Left ventricle myocardium inferior (tissue), 1 donor: Measurements from ENCODE around the gene CIB4. TPM values are rescaled to one million over a fixed set of nuclear protein-coding genes. Genes with fewer than 3 reads are reported as not detected.

ENCODE experiments used
- DNase-seq: peaks from one replicate; pipeline ENCODE4 v3.0.0-alpha.2; 2020
- H3K27ac ChIP-seq: fragments of 200-600 bp; replicated peaks from 2 replicates; pipeline ENCODE4 v1.8.0; 2021
- H3K27me3 ChIP-seq: fragments of 200-600 bp; 2 replicates; pipeline ENCODE4 v1.8.0; 2021; ENCODE audit warnings: low read depth
- H3K36me3 ChIP-seq: fragments of 200-600 bp; 2 replicates; pipeline ENCODE4 v1.8.0; 2021
- H3K4me1 ChIP-seq: fragments of 200-600 bp; 2 replicates; pipeline ENCODE4 v1.8.0; 2021
- H3K4me3 ChIP-seq: fragments of 200-600 bp; 2 replicates; pipeline ENCODE4 v1.8.0; 2021; ENCODE audit warnings: mild to moderate bottlenecking, moderate library complexity
- H3K9me3 ChIP-seq: fragments of 200-600 bp; replicated peaks from 2 replicates; pipeline ENCODE4 v1.8.0; 2021
- CTCF ChIP-seq: fragments of 200-600 bp; IDR thresholded peaks from 2 replicates; pipeline ENCODE4 v1.8.0; 2021; ENCODE audit warnings: antibody characterized with exemption, mild to moderate bottlenecking, borderline replicate concordance
- intact Hi-C: fragments of 100-400 bp; cut with micrococcal nuclease; formaldehyde crosslinking; loops from one replicate; pipeline ENCODE4 v1.11.0; 2022
- total RNA-seq: library from RNA; stranded (reverse); fragmentation: NEBNext Ultra II Directional; extraction: Animal tissue kit (Norgen Biotek cat#: 25700); gene quantifications from one replicate; pipeline ENCODE4 v1.2.1, GENCODE V29; 2021
- donor health status: DM: no; HTN: yes; CAD: no; lungs with severe emphysema.

The CIB4 gene
- total RNA-seq, 1 donor from 2014 or later: not detected

GRCh38 chr2:26618611-26619010, 22.6 kb downstream of the CIB4 start:
- Histone ChIP-seq H3K4me3 (no peak overlapping the region), H3K27me3 (peaks cover 78% of the 10 kb centered on the region), H3K4me1 (peaks cover 14% of the 10 kb centered on the region), H3K27ac (no peak overlapping the region), H3K36me3 (no peaks in the 10 kb centered on the region), H3K9me3 (peaks cover 7% of the 10 kb centered on the region)
- intact Hi-C loops: no loop called here
- no peak for DNase-seq
- TF ChIP-seq CTCF: no peak

DNA sequence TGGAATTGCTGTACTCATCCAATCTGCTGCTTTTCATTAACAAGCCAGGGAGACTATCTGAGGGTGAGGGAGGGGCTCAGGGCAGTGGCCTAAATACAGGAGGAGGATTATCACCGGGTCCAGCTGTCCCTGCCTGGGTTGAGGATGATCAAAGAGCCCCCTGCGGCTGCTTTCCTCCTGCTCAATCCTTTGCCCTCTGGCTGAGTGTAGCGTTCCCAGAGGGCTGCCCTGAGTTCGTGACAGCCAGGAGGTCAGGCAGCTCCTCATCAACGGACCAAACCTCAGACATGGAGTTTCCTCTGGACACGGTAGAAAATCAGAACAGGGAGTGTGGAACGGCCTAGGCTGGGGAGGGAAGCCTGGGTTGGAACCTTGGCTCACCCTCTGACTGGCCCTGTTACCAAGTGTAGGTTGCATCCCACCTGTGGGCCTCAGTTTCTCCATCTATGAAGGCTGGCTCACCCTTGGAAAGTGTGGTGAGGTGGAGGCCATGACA, 23.5 kb downstream of the CIB4 start:
- Histone ChIP-seq H3K36me3 (no peaks in the 10 kb centered on the region), H3K4me3 (no peak overlapping the region), H3K9me3 (peaks cover 7% of the 10 kb centered on the region), H3K27me3 (peaks cover 77% of the 10 kb centered on the region), H3K27ac (no peak overlapping the region), H3K4me1 (peaks cover 22% of the 10 kb centered on the region)
- no peak for TF ChIP-seq CTCF
- DNase-seq: no peak
- intact Hi-C loops: no loop called here

DNA sequence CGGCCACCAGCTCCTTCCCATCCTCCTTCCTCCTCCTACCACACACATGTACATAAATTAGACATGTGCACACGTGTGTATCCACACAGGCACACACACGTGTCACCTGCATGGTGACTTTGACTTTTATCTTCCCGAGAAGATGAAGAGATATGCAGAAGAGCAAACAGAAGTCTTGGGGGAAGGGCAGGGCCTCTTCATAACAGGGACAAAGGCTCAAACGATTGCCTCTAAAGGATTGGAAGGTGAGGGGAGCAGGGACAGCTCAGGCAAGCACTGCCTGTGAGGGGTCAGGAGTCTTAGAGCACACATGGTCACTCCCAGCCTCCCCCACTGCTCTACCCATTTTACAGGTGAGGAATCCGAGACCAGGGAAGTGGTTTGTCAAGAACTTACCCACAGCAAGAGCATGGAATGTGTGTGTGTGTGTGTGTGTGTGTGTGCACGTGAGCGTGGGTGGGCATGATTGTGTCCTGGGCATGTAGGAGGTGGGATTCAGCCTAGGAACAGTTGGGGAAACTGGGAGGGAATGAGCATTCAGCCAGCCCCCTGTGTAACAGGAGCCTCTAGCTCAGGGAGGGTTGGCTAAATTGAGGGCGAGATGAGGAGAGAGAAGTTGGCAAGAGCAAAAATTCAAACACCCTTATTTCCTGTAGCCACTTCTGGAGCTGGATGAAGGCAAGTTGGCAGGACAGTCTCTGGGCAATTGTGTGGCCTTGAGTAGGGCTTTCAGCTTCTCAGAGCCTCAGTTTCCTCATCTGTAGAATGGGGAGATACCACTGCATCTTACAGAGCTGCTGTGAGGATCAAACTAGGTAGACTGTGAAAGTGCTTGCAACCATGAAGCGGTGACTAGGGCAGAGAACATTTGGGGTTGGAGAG, 24.2 kb downstream of the CIB4 start:
- Histone ChIP-seq H3K27me3 (peaks cover 71% of the 10 kb centered on the region), H3K4me3 (no peak overlapping the region), H3K9me3 (peaks cover 7% of the 10 kb centered on the region), H3K36me3 (no peaks in the 10 kb centered on the region), H3K4me1 (peaks cover 29% of the 10 kb centered on the region), H3K27ac (no peak overlapping the region)
- no peak for TF ChIP-seq CTCF
- intact Hi-C loops: no loop called here
- DNase-seq: no peak

GRCh38 chr2:26615860-26616705, 25.1 kb downstream of the CIB4 start:
- H3K27me3 ChIP-seq: peaks cover 65% of the 10 kb centered on the region
- no peak for TF ChIP-seq CTCF
- H3K9me3 ChIP-seq: no peaks in the 10 kb centered on the region
- H3K36me3 ChIP-seq: no peaks in the 10 kb centered on the region
- H3K4me3 ChIP-seq: no peak overlapping the region
- H3K4me1 ChIP-seq: peaks cover 29% of the 10 kb centered on the region
- intact Hi-C loops: no loop called here
- no peak for DNase-seq
- no peak overlapping the region for H3K27ac ChIP-seq

DNA sequence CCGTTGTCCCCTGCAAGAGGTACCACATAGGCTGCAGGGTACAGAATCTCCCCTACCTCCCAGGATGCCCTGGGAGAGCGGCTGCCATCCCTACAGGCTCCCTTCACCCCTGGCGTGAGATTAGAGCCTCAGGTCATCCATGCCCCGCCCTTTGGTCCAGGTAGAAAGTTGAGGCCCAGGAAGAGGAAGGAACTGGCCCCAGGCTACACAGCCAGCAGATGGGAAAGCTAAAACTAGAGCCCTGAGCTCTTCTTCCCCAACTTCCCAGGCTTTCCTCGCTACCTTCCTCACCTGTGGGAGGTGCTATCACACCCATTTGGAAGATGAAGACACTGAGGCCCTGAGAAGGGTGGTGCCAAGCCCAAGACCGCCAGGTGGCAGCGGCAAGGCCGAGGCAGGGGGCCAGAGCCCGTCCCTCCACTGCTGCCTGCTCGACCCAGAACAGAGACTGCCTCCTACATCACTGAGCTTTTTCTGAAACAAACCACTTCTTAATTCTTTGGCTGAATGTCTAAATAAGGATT, 25.8 kb downstream of the CIB4 start:
- Histone ChIP-seq H3K4me3 (no peak overlapping the region), H3K4me1 (peaks cover 29% of the 10 kb centered on the region), H3K36me3 (no peaks in the 10 kb centered on the region), H3K27ac (no peak overlapping the region), H3K9me3 (no peaks in the 10 kb centered on the region), H3K27me3 (peaks cover 67% of the 10 kb centered on the region)
- no peak for TF ChIP-seq CTCF
- DNase-seq: no peak
- intact Hi-C loops: no loop called here
